HG03342 (cell line): ENCODE data around the gene PALB2.
A peak's percentile ranks its signal among the peaks of the same experiment; 100 is the strongest.

ENCODE experiments used
- ATAC-seq: cut with Tn5 transposase; IDR thresholded peaks from one replicate; pipeline ENCODE4 v1.9.1; 2021; ENCODE audit warnings: mild to moderate bottlenecking, moderate library complexity; ENCODE audit not compliant: unreplicated experiment

The PALB2 gene

DNA sequence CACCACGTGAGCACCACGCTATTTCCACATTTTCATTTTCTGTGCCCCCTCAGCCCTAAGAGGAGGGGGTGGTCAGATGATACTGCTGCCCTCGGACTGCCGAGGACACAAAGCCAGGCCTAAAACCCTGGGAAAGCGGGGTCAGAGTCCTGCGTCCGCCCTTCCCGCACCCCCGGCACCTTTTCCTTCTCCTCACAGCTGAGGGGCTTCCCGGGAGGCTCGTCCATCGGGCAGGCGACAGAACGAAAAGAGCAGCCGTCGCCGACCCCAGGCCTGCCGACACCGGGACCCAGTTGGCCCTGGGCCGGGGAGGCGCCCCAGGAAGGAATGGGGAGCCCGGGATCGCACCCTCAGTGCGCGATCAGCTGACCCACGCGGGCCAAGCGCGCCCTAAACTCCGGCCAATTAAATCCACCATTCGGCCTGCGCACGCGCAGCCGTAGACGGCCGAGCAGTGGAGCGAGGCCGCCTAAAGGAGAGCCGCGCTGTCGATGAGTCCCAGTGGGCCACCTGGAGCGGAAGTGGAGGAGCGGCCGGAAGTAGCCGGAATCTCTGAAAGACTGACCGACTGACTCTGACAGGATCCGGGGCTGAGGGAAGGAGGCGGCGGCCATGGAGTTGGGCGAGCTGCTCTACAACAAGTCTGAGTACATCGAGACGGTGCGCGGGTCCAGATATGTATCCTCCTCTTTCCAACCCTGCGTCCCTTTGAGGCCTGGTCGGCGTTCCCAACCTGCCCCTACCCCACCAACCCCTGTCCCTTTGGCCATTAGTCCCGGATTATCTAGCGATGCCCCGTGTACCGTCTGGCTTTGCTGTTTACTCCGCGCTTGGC, at the start of gene PALB2, which contains the start of gene DCTN5:
Gene PALB2, minus strand, starts transcription at position 380 of the 835 bp plus-strand sequence. Its CDS starts 153 bp downstream, at position 227.
Gene DCTN5, plus strand, starts transcription at position 536 of the 835 bp plus-strand sequence. Its CDS starts 77 bp downstream, at position 613.
- ATAC-seq = peak; percentile 93

DNA sequence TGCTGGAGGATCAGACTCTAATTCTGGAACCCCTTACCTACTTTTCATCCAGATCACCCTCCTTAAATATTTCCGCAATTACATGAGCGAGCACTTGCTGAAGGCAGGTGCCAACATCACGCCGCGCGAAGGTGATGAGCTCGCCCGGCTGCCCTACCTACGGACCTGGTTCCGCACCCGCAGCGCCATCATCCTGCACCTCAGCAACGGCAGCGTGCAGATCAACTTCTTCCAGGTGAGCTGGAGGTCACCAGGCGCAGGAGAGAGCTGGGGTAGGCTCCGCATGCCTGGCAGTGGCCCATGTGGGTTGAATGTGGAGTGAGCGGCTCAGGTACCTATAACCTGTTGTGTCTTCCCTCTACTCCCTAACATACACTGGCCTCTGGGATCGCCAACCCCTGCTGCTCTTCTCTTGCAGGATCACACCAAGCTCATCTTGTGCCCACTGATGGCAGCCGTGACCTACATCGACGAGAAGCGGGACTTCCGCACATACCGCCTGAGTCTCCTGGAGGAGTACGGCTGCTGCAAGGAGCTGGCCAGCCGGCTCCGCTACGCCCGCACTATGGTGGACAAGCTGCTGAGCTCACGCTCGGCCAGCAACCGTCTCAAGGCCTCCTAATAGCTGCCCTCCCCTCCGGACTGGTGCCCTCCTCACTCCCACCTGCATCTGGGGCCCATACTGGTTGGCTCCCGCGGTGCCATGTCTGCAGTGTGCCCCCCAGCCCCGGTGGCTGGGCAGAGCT, 48.5 kb upstream of the PALB2 start:
- no peak for ATAC-seq

DNA sequence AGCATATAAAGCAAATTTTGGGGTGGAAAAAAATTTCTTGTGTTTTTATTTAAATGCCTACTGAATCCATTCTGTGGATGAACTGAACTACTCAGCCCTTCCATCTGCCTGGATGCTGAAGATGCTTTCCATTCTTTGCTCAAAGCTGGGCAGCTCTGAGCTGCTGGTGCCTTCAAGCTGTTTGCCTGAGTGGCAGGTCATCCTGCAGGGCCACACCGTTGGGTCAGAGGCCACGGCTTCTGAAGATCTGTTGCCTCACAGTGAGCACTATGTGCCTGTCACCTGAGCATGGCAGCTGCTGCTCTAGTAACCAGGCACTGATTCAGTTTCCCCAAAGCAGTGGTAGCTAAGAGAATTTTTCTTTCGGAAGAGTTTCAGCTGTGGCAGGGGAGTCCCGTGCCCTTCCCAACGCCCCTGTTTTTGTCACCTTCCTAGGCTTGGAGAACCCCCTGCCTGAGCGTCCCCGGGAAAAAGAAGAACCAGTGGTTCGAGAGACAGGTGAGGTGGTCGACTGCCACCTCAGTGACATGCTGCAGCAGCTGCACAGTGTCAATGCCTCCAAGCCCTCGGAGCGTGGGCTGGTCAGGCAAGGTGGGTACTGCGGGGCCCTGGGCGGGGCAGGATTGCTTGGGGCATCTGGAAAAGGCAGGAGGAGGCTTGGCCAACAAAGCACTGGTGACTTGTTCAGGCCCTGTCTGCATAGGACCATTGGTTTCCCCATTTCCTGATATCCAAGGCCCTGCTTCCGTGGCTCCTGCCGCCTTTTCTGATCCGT, 46.1 kb upstream of the PALB2 start:
- ATAC-seq = no peak

DNA sequence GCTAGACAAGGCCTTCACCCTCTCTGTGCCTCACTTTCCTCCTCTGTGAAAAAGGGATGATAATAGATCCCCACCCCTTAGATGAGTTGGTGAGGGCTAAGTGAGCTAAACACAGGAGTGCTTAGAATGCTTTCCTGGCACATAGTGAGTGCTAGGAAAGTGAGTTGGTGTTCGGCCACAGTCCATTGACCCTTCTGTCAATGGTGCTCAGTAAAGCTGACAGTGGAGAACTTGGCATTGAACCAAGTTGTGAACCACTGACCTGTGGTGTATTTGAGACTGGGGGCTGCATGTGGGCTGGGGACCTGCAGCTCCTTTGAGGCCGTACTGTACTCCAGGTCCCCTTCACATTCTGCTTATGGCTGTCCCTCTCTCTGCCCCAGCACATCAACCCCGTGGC, 42.4 kb upstream of the PALB2 start:
- ATAC-seq = no peak

DNA sequence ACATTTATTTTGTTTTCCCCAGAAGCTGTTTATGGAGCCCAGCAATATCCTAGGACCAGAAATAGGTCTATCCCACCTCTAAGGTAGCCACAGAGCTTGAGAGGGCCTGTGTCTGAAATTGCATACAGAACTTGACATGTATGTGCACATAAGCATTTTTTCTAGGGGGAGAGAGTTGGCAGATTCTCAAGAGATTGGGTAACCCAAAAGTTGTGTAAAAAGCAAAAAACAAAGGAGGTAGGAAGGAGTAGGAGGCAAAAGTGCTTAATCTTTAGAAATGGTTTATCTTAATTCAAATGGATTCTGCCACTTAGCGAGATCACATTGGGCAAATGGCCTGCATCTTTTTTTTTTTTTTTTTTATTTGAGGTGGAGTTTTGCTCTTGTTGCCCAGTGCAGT, 41.1 kb upstream of the PALB2 start:
- no peak for ATAC-seq

DNA sequence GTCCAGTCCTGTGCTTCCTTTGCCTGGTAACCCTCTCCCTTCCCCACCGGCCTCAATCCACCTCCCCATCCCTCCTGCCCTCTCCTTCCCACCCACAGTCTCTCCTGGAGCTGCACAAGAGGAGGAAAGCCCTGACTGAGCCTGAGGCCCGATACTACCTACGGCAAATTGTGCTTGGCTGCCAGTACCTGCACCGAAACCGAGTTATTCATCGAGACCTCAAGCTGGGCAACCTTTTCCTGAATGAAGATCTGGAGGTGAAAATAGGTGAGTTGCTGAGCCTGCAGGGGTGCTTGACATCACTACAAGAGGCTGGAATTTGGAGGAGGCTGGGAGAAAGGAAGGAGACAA, 38.9 kb upstream of the PALB2 start:
- ATAC-seq = no peak

DNA sequence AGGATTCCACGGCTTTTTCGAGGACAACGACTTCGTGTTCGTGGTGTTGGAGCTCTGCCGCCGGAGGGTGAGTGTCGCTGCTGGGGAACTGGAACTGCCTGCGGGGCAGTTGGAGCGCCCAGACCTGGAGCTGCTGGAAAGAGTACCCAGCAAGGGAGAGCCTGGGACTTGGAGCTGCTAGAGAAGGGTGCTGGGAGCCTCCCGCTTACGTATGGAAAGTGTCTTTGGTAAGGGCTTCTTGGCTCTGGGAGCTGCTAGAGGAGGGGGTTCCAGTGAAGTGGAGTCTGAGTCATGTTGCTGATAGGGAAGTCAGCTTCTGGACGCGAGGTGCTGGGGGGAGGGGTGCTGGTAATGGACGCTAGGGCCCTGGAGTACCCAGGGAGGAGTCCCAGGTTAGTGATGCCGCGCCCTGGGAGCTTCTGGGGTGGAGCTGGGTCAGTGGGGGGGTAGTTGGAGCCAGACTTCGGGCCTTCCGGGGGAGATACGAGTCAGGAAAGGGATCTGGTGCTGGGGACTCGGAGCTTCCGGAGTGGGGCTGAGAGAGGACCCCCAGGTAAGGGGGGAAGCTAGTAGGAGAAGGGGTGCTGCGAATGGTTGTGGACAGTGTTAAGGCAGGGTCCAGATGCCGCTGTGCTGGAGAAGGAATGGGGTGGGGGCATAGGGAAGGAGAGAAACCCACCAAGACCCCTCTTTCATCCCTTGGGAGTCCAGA, 38.3 kb upstream of the PALB2 start:
- no peak for ATAC-seq

DNA sequence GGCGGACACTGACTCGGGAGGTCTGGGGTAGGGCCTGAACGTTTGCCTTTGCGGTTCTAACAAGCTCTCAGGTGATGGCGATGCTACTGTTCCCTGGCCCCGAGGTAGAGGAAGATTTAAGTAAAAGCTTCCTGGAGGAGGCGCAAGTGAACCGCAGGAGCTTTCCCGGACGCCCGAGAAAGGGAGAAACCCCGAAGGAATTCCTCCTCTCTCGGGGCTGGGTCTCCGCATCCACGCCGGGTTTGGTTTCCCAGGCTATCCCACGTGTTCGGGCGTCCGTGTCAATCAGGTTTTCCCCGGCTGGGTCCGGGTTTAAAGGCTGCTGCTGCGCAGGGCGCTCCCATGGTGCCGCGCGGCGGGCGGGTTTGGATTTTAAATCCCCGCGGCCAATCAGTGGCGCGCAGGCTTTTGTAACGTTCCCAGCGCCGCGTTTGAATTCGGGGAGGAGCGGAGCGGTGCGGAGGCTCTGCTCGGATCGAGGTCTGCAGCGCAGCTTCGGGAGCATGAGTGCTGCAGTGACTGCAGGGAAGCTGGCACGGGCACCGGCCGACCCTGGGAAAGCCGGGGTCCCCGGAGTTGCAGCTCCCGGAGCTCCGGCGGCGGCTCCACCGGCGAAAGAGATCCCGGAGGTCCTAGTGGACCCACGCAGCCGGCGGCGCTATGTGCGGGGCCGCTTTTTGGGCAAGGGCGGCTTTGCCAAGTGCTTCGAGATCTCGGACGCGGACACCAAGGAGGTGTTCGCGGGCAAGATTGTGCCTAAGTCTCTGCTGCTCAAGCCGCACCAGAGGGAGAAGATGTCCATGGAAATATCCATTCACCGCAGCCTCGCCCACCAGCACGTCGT, 37.5 kb upstream of the PALB2 start, which contains the start of gene PLK1:
Gene PLK1, plus strand, starts transcription at position 460 of the 844 bp plus-strand sequence. Its CDS starts 44 bp downstream, at position 504.
- peak; percentile 88 for ATAC-seq

DNA sequence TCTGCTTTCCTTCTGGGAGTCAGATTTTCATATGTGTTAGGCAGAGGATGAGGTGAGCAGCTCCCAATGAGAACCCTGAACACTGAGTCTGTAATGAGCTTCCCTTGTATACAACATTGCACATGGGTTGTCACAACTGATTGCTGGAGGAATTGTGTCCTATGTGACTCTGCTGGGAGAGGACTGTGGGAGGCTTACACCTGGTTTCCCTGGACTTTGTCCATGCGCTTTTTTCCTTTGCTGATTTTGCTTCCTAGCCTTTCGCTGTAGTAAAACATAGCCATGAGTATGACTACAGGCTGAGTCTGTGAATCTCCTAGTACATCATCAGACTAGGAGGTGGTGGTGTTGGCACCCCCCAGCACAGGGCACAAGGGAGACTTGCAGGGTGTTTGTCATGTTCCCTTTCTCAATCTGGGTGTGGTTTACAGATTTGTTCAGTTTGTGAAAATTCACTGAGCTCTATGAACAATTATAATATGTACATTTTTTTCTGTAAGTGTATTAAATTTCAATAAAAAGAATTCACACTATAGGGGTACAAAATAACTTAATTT, 35.9 kb upstream of the PALB2 start:
- ATAC-seq = no peak

DNA sequence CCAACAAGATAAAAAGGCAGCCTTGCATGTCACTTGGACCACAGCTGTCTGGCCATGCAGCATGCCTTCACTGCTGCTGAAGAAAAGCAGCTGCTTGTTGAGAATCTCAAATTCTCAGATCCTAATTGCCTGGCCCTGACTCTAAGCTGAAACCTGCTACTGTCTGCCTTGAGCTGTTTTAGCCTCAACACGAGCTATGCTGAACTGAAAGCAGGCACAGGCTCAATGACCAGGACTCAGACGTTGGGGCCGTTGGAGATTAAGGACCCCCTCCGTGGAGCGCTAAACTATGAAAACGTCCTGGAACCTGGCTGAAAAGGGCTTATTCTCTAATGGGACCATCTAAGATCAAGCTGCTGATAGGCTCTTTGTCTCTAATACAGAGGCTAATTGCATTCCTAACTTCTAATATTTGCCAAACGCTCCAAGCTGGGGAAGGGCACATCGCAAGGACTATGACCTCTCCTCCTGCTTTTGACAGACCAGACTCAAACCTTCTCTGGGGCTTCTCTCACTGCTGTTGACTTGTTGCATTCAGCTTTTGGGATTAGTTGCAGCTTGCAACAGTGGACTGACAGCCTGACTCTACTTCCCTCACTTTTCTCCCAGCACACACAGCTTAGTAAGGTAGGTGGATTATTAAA, 33.0 kb upstream of the PALB2 start:
- ATAC-seq = no peak

DNA sequence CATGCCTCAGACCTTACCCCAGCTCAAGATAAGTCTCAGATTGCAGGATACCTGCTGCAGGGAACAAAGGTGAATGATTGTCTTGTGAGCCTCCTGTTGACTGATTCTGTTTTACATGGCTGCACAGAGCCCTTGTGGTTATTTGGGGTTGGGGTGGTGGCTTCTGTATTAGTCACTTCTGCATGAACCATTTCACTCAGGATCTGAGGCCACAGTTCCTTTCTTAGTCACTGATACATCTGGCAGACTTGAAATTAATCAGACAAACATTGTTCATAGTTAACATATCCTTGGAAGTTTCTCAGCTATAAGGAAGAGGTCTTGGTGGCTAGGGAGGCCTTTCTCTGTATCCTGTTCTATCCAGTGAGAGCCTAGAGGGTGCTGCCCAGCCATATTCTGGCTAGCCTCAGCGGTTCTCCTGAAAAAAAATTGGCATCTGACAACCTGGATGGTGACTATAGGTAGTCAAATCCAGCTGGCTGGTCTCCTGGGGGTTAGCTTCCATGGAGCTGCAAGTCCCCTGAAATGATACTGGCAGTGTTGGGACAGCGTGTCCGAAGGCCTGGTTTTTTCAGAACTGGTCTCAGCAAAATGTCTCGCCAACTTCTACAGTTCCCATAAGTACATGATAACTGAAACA, 29.1 kb upstream of the PALB2 start:
- ATAC-seq = peak; percentile 94

DNA sequence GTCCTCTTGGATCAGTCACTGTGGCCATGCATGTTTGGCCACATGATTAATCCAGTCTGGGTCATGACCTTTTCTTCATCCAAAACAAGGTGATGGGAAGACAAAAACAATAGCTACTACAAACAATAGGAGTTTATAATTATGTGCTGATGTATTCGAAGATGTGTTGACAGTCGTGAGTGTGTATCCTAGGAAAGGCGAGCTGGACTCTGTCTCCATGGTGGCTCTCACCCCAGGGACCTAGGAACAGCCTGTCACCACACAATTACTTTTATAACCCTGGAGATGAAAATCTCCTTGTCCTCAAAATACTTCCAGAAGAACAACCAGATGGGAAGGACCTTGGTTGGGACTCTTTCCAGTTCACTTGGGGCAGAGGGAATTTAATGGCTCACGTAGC, 27.8 kb upstream of the PALB2 start:
- ATAC-seq = no peak

DNA sequence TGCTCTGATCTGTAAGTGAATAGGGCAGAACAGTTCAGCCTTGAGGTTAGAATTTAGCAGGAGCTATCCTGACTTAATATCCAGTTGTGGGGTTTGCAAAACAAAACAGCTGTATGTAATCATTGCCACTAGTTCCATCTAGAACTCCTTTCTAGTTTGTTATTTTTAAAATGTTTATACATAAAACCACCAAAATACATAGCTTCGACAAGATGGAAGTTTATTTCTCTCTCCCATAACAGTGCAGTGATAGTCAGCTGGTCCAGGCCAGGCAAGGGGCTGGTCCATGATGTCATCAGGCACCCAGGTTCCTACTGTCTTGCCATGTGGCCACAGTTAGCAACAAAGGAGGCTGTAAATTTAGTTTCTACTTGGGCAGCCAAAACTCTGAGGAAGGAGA, 27.1 kb upstream of the PALB2 start:
- ATAC-seq = no peak

DNA sequence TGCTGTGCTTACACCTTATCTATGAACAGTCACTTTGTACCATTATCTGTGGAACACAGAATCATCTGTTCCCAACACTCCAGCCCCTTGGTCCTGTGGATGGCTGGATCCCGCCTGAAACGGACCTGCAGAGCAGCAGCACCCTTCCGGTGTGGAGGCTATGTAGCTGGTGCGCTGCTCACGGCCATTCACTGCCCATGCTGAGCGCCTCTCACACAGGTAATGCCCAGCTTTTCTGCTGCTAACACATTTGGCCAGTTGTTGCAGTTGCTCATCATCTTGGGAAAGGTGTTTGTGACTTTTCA, 26.2 kb upstream of the PALB2 start:
- no peak for ATAC-seq

DNA sequence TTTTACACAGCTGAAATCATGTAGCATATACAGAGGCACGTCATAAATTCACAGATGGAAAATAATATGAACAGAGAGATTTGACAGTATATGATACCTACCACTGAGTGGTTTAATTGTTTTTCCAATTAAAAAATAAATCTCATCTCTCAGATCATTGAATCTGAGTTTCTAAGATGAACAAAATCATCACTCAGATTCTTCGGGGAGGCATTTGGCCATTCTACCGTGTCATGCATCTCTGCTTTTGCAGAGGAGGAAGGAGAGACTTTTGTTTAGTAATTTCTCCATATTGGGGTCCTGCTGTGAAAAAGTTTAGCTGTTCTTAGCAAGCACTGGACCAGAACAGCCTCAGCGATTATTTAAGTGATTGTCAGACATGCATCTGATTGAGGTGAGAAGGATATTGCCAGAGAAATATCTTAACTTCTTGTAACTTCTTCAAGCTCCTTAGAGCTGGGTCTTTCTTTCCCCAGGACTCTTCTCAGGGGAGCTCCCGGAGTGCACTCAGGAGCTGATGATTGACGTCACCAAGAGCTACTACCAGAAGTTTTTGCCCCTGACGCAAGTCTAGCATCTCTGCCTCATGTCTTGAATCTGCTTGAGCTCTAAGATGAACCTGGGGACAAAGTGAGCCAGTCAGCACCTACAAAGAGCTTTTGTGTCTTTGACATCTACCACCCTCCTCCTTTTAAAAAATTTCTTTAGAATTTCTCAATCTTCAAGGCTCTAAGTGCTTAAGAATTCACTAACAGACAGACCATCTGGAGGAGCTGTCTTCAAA, 25.7 kb upstream of the PALB2 start:
- ATAC-seq = no peak

DNA sequence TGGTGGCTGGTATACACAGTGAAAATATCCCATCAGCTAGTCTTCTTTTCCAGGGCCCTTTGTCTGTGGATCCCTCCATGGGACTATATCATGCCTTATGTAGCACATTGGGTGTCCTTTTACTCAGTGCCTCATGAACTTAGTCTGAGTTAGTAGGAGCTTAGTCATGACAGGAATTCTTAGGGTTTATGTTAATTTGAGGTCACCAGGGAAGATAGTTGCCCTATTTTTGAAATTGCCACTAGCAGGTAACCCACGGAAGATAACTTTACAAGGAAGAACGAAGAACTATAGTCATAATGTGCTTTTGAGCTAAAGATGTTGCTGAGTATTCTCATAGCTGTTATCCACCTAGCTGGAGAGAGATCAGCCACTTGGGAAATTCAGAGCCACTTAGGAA, 22.8 kb upstream of the PALB2 start:
- ATAC-seq = no peak

DNA sequence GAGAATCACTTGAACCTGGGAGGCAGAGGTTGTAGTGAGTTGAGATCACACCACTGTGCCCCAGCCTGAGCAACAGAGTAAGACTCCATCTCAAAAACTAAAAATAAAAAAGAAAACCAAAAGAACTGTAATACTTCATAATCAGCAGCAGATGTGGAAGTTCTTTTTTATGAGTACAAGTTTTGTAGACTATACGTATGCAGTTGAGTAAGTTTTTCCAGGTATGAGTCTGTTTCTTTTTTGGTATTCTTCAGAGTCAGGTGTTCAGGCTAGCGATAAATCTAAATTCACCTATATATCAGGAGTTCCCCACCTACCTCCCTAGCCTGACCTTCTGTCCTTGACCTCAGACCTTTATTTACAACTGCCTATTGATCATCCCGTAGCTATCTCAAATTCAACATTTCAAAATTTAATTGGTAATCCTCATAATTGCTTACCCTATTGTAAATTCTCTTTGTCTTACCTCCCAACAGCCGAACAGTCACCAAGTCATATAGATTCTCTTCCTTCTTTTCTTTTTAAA, 10.9 kb upstream of the PALB2 start:
- no peak for ATAC-seq
